Hippocampal formation (tissue), 2 donors: ENCODE data around the gene DUOX2.
"Not testable (repeated sequence)": the region's sequence is repeated elsewhere in the genome, so short reads cannot be mapped to it uniquely, and the experiment has no call there.

ENCODE experiments used
- DNase-seq, 2 donors: peaks; one replicate each; lab custom pipeline; 2025; lab: John Stamatoyannopoulos, UW

The DUOX2 gene

DNA sequence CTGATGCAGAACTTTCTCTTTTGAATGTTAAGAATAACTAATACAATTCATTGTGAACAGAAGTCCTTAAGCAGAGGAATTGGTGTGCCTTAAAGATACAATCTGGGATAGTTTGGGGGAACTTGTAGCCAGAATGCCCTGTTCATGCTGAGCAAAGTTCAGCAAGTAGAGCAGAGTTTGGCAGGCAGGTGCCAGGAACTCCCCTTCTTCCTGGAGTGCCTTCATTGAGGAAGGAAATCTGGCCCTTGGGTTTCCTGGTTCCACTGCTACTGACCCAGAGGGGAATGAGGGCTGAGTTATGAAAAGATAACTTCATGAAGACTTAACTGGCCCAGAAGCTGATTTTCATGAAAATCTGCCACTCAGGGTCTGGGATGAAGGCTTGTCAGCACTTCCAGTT, 40.4 kb downstream of the DUOX2 start:
- not testable (repeated sequence) for DNase-seq

DNA sequence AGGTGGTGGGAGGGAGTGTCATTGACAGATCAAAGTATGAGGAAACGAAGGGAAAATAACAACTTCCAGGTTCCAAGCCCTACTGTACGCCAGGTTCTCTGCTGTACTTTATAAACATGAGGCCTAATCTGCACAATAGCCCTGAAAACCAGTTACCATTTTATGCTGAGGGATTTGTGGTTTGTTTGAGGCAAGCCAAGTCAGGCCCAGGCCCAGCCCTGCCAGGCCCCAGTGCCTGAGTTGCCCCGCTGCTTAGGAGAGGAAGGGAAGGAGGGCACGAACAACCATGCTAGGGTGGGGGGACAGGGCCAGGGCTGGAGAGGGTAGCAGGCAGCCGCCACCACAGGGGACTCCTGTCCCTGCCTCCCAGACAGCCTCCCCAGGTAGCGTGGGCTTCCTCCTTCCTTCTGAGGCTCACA, 44.0 kb downstream of the DUOX2 start:
- not testable (repeated sequence) for DNase-seq

DNA sequence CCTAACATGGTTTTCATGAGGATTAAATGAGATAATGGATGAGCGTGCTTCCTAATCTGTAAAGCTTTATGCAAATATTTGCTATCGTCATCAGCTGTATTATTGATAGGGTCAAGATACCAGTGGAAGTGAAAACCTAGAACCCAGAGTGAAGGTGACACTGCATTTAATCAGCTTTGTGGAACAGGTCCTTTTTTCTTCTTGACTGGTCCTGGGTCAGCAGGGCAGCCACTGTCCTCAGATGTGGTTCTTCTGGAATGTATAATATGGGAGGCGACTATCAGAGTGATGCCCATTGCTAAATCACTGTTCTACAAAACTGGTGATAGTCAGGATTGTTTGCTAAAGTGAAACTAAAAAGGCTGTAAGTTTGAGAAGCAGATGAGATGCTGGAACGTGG, 49.6 kb downstream of the DUOX2 start:
- no peak for DNase-seq

DNA sequence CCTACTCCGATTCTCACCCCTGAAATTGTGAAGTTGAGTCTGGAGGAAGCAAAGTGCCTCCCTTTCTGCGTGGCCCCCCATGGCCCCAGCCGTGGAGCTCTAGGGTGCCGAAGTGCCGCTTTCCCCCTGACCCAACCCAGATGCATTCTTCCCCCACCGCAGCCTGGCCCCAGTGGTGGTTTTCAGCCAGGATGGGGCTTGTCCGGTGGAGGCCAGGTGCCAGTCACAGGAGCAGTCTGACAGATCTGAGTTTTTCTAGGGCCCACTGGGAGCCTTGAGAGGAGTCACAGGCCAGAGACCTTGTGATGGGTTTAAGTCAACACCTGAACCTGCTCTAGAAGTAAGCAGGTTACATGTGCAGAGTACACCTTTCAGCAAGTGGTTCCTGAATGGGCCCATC, 51.7 kb downstream of the DUOX2 start:
- DNase-seq: not testable (repeated sequence)

DNA sequence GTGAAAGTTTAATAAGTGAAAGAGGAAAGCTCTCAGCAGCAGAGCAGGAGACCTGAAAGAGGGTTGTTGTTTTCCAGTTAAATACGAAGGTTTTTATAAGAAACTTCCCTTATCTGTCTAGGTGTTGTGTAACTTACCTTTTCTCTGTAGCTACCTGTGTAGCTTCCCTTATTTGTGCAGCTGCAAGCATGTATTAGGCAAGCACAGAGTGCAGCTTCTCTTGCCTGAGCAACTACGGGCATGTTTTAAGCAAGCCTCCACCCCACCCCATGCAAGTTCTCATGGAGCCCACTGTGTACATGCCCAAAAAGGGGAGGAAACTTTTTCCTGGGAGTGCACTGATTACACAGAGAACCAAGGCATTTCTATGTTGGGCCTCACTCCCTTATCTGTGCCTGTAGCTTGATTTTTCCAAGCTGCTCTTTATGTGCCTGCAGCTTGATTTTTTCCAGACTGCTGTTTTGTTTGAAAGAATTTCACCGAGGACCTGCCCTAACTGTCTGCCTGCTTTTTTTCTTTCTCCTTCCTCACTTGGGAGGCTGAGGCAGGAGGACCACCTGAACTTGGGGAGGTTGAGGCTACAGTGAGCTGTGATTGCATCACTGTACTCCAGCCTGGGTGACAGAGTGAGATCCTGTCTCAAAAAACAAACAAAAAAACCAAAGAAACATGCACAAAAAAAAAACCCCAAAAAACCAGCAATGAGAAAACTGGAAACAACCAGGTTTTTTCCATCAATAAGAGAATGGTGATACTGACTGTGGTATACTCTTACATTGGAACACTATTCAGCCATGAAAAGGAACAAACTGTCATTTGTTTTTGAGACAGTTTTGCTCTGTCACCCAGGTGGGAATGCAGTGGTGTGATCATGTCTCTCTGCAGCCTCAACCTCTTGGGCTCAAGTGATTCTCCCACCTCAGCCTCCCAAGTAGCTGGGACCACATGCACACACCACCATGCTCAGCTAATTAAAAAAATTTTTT, 55.0 kb downstream of the DUOX2 start:
- not testable (repeated sequence) for DNase-seq

DNA sequence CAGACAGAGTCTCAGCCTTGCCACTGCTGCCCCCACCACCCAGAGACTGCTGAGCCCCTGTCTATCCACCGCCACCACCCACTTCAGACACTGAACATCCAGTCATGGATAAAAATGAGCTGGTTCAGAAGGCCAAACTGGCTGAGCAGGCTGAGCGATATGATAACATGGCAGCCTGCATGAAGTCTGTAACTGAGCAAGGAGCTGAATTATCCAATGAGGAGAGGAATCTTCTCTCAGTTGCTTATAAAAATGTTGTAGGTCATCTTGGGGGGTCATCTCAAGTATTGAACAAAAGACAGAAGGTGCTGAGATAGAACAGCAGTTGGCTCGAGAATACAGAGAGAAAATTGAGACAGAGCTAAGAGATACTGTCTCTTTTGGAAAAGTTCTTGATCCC, 61.3 kb downstream of the DUOX2 start:
- not testable (repeated sequence) for DNase-seq

DNA sequence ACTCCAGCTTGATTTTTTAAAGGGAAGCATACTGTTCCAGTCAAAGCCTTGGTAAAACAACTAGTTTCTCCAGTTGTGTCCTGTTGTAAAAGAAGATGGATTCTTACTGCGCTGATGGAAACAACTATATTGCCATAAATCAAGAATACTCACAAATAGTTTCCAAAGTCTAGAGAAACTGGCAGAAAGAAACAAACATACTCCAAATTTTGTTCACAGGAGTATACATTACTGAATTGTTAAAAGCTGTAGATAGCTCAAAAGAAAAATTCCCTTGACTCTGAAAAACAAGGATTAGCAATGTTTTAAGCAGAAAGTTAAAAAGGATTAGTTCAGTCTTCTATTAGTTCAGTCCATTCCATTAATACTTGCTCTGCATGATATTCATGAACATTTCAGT, 63.4 kb downstream of the DUOX2 start:
- DNase-seq: no peak

DNA sequence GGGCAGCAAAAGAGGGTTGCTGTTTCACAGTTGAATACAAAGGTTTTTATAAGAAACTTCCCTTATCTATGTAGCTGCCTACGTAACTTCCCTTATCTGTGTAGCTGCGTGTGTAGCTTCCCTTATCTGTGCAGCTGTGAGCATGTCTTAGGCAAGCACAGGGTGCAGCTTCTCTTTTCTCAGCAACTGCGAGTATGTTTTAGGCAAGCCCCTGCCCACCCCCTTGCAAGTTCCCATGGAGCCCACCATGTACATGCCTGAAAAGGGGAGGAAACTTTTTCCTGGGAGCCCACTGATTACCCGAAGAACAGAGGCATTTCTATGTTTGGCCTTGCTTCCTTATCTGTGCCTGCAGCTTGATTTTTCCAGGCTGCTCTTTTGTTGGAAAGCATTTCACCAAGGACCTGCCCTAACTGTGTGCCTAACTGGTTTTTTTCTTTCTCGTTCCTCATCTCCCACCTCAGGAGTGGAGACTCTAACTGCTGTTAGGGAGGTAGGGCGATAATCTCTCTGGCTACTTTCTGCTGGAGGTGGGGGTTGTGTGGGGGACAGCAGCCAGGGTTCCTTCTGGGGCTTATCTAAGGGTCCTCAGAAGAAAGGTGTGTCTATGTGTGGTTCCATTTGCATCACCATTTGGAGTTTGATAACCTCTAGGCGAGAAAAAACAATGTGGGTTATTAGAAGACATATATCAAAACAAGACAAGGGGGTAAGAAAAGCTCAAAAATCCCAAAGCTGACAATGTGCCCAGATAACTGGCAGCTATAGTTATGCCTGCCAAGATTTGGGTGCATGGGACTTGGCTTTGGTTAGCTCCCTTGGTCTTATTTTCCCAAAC, 65.0 kb downstream of the DUOX2 start:
- DNase-seq: peak; percentile 16 to 23

DNA sequence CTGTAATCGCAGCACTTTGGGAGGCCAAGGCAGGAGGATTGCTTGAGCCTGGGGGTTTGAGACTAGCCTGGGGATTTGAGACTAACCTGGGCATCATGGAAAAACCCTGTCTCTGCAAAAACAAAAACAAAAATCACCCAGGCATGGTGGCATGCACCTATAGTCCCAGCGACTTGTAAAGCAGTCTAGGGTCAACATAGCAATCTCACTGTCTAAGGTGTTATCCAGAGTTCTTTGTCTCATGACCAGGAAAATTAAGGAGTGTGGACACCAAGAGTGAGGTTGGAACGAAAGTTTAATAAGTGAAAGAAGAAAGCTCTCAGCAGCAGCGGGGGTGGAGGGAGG, 65.6 kb downstream of the DUOX2 start:
- DNase-seq: not testable (repeated sequence)

DNA sequence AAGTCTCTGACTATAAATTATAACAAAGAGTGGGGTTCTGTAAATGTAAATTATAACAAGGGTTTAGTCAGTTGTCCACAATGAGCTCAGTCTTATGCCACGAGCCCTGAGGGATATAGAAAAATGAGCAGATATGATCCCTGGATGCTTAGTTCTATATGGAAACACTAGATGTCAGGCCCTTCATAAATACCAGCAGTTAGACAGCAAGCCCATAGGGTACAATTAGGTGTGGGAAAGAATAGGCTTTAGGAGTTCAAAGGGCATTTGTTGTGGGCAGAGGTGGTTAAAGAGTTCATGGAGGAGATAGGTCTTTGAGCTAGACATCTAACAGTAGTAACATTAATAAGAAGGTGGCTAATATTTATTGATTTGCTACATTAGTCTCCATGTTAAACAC, 69.7 kb downstream of the DUOX2 start:
- not testable (repeated sequence) for DNase-seq

DNA sequence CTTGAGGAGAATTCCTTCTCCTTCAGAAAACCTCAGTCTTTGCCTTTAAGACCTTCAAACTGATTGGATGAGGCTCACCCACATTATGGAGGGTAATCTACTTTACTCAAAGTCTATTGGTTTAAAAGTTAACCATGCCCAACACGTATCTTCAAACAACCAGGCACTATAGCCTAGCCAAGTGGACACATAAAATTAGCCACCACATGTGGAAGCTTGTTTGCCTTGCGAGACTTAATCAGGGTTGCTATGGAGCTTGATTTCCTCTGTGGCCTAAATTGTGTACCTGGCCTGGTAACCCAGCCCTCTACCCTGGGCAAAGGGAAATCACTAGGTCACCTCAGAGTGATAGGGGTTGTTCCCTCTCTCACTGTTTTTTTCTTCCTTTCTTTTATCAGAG, 71.1 kb downstream of the DUOX2 start:
- DNase-seq: not testable (repeated sequence)
